Stimulated activated naive B cell treated with anti-CD40 and anti-IgM and Interleukin-4, amounts not matched to agents 10 μg/mL and 1 μg/mL and 100 μg/mL, for 72 hours (primary cell): ENCODE data around the gene MUC5AC.
"Not testable (repeated sequence)": the region's sequence is repeated elsewhere in the genome, so short reads cannot be mapped to it uniquely, and the experiment has no call there.

Experiments used
- ATAC-seq, 2 donors: fragments of 150-1000 bp; cut with Tn5 transposase; replicated peaks; 2 replicates each; pipeline ENCODE4 v1.10.0; 2021; ENCODE audit warnings: moderate library complexity in 1 of 2
- DNase-seq: peaks from one replicate; pipeline ENCODE4 v3.0.0; 2021
- H3K27ac Mint-ChIP-seq: one replicate; pipeline ENCODE4 v1.8.0; 2022; ENCODE audit warnings: mild to moderate bottlenecking, mixed read lengths
- H3K27me3 Mint-ChIP-seq, 2 donors: one replicate each; pipeline ENCODE4 v1.8.0; 2022; ENCODE audit warnings: mixed read lengths in 2 of 2
- H3K36me3 Mint-ChIP-seq, 2 donors: one replicate each; pipeline ENCODE4 v1.8.0; 2022; ENCODE audit warnings: mixed read lengths in 2 of 2, mild to moderate bottlenecking in 1 of 2
- H3K4me1 Mint-ChIP-seq, 2 donors: one replicate each; pipeline ENCODE4 v1.8.0; 2022; ENCODE audit warnings: mixed read lengths in 2 of 2, mild to moderate bottlenecking in 1 of 2
- H3K4me3 Mint-ChIP-seq, 2 donors: one replicate each; pipeline ENCODE4 v1.8.0; 2022; ENCODE audit warnings: mild to moderate bottlenecking in 2 of 2, mixed read lengths in 2 of 2, moderate library complexity in 1 of 2
- H3K9me3 Mint-ChIP-seq, 2 donors: one replicate each; pipeline ENCODE4 v1.8.0; 2022; ENCODE audit warnings: mixed read lengths in 2 of 2, mild to moderate bottlenecking in 1 of 2

The MUC5AC gene

GRCh38 chr11:1211838-1212237 is 54.1 kb downstream of the MUC5AC start:
- Mint-ChIP-seq H3K4me1 (no peaks in the 10 kb centered on the region), H3K36me3 (peaks cover 0 to 5% of the 10 kb centered on the region in 2 donors), H3K4me3 (no peak overlapping the region), H3K27me3 (peaks cover 7 to 27% of the 10 kb centered on the region in 2 donors), H3K9me3 (peaks cover 33 to 38% of the 10 kb centered on the region in 2 donors), H3K27ac (no peak overlapping the region)
- ATAC-seq = no peak
- no peak for DNase-seq

- peaks cover 4 to 26% of the 10 kb centered on the region in 2 donors for H3K27me3 Mint-ChIP-seq
- H3K4me3 Mint-ChIP-seq, ATAC-seq, H3K27ac Mint-ChIP-seq, H3K4me1 Mint-ChIP-seq, H3K36me3 Mint-ChIP-seq, DNase-seq: not testable (repeated sequence)
- peaks cover 29 to 31% of the 10 kb centered on the region in 2 donors for H3K9me3 Mint-ChIP-seq
Measured at GRCh38 chr11:1215826-1216225, 58.1 kb downstream of the MUC5AC start.

- Mint-ChIP-seq H3K4me3 (no peak overlapping the region), H3K36me3 (peaks cover 0 to 3% of the 10 kb centered on the region in 2 donors), H3K27me3 (peaks cover 11 to 30% of the 10 kb centered on the region in 2 donors)
Measured at GRCh38 chr11:1217151-1217550, 59.4 kb downstream of the MUC5AC start.

GRCh38 chr11:1218256-1218787 is 60.6 kb downstream of the MUC5AC start:
- no peak overlapping the region for H3K27ac Mint-ChIP-seq
- H3K36me3 Mint-ChIP-seq = peaks cover 0 to 3% of the 10 kb centered on the region in 2 donors
- DNase-seq (no peak), ATAC-seq (no peak)
- no peak overlapping the region for H3K4me3 Mint-ChIP-seq
- peaks cover 11 to 36% of the 10 kb centered on the region in 2 donors for H3K27me3 Mint-ChIP-seq
- peaks cover 13 to 16% of the 10 kb centered on the region in 2 donors for H3K9me3 Mint-ChIP-seq
- H3K4me1 Mint-ChIP-seq = no peaks in the 10 kb centered on the region

More at GRCh38 chr11:1217151-1217550, 59.4 kb downstream of the MUC5AC start:
- Mint-ChIP-seq H3K9me3 (peaks cover 19 to 26% of the 10 kb centered on the region in 2 donors), H3K27ac (no peak overlapping the region), H3K4me1 (no peaks in the 10 kb centered on the region)
- DNase-seq (no peak), ATAC-seq (no peak)

GRCh38 chr11:1218788-1219445 is 61.2 kb downstream of the MUC5AC start:
- Mint-ChIP-seq H3K9me3 (peaks cover 12% of the 10 kb centered on the region in 2 donors), H3K27me3 (peaks cover 11 to 39% of the 10 kb centered on the region in 2 donors), H3K4me1 (no peaks in the 10 kb centered on the region), H3K4me3 (no peak overlapping the region), H3K27ac (no peak overlapping the region), H3K36me3 (peaks cover 0 to 3% of the 10 kb centered on the region in 2 donors)
- ATAC-seq (no peak), DNase-seq (no peak)

GRCh38 chr11:1219446-1219833 is 61.7 kb downstream of the MUC5AC start:
- no peak for ATAC-seq
- H3K4me1 Mint-ChIP-seq = no peaks in the 10 kb centered on the region

GRCh38 chr11:1219834-1220815 is 62.4 kb downstream of the MUC5AC start:
- Mint-ChIP-seq H3K4me3 (no peak overlapping the region), H3K27ac (no peak overlapping the region), H3K4me1 (no peaks in the 10 kb centered on the region), H3K27me3 (peaks cover 15 to 37% of the 10 kb centered on the region in 2 donors), H3K36me3 (peaks cover 0 to 3% of the 10 kb centered on the region in 2 donors), H3K9me3 (peaks cover 4 to 6% of the 10 kb centered on the region in 2 donors)
- DNase-seq (no peak), ATAC-seq (no peak)

More at GRCh38 chr11:1219446-1219833, 61.7 kb downstream of the MUC5AC start:
- Mint-ChIP-seq H3K27me3 (peaks cover 15 to 40% of the 10 kb centered on the region in 2 donors), H3K36me3 (peaks cover 0 to 3% of the 10 kb centered on the region in 2 donors), H3K9me3 (peaks cover 7 to 8% of the 10 kb centered on the region in 2 donors), H3K4me3 (no peak overlapping the region), H3K27ac (no peak overlapping the region)
- DNase-seq = no peak

GRCh38 chr11:1220941-1221721 is 63.4 kb downstream of the MUC5AC start:
- no peak for ATAC-seq
- H3K27ac Mint-ChIP-seq = peak overlapping the region; percentile 22
- no peak for DNase-seq
- peaks cover 0 to 3% of the 10 kb centered on the region in 2 donors for H3K36me3 Mint-ChIP-seq
- H3K4me1 Mint-ChIP-seq = no peaks in the 10 kb centered on the region
- H3K9me3 Mint-ChIP-seq = peaks cover 4 to 6% of the 10 kb centered on the region in 2 donors
- peaks cover 15 to 37% of the 10 kb centered on the region in 2 donors for H3K27me3 Mint-ChIP-seq
- no peak overlapping the region for H3K4me3 Mint-ChIP-seq

- Mint-ChIP-seq H3K27me3 (peaks cover 15 to 37% of the 10 kb centered on the region in 2 donors), H3K9me3 (peaks cover 0 to 4% of the 10 kb centered on the region in 2 donors), H3K27ac (no peak overlapping the region), H3K4me3 (no peak overlapping the region), H3K36me3 (peaks cover 0 to 3% of the 10 kb centered on the region in 2 donors), H3K4me1 (no peaks in the 10 kb centered on the region)
- no peak for ATAC-seq
- DNase-seq = no peak
Measured at GRCh38 chr11:1221848-1222311, 64.1 kb downstream of the MUC5AC start.

GRCh38 chr11:1222491-1223345 is 65.0 kb downstream of the MUC5AC start, which contains the start of gene MUC5B:
Gene MUC5B, plus strand, starts transcription at chr11:1223066. Its CDS starts 58 bp downstream, at chr11:1223124.
- Mint-ChIP-seq H3K27ac (no peak within 1 kb of the TSS), H3K27me3 (peaks cover 10 to 37% of the 10 kb centered on the region in 2 donors), H3K4me1 (no peaks in the 10 kb centered on the region), H3K9me3 (no peaks in the 10 kb centered on the region), H3K36me3 (no peaks in the 10 kb centered on the region), H3K4me3 (no peak within 1 kb of the TSS)
- ATAC-seq (no peak), DNase-seq (no peak)

- Mint-ChIP-seq H3K27me3 (peaks cover 10 to 31% of the 10 kb centered on the region in 2 donors), H3K36me3 (no peaks in the 10 kb centered on the region), H3K4me3 (no peak overlapping the region), H3K4me1 (no peaks in the 10 kb centered on the region), H3K9me3 (no peaks in the 10 kb centered on the region), H3K27ac (no peak overlapping the region)
- DNase-seq (no peak), ATAC-seq (no peak)
Measured at GRCh38 chr11:1223346-1224110, 65.8 kb downstream of the MUC5AC start.

GRCh38 chr11:1224111-1224490 is 66.3 kb downstream of the MUC5AC start:
- no peaks in the 10 kb centered on the region for H3K9me3 Mint-ChIP-seq
- DNase-seq (no peak), ATAC-seq (no peak)
- H3K4me3 Mint-ChIP-seq = no peak overlapping the region
- H3K27me3 Mint-ChIP-seq = peaks cover 10 to 30% of the 10 kb centered on the region in 2 donors
- no peaks in the 10 kb centered on the region for H3K4me1 Mint-ChIP-seq
- H3K27ac Mint-ChIP-seq = no peak overlapping the region
- H3K36me3 Mint-ChIP-seq = no peaks in the 10 kb centered on the region
